HG03520 (cell line): Measurements from ENCODE around the gene PF4V1.

Experiments used
- ATAC-seq: cut with Tn5 transposase; IDR thresholded peaks from one replicate; pipeline ENCODE4 v1.9.1; 2021; ENCODE audit warnings: mild to moderate bottlenecking, moderate library complexity; ENCODE audit not compliant: unreplicated experiment

The PF4V1 gene

DNA sequence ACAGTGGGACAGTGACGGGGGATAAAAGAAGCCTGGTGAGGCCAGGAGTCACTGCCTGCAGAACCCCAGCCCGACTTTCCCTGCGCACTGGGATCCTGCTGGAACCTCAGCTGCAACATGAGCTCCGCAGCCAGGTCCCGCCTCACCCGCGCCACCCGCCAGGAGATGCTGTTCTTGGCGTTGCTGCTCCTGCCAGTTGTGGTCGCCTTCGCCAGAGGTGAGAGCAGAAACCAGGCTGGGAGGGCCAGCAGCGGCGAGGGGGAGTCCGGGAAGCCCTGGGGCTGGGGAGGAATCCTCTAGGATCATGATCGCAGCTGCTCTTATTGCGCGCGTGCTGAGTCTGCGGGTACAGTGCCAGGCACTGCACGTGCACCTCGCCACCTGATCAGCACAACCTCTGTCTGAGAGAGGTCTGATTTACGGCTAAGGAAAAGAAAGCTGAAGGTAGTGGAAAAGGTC is at the start of gene PF4V1:
Gene PF4V1 (plus strand): TSS at position 51 of the 459 bp plus-strand sequence. CDS start 67 bp downstream, at position 118.
- no peak for ATAC-seq

DNA sequence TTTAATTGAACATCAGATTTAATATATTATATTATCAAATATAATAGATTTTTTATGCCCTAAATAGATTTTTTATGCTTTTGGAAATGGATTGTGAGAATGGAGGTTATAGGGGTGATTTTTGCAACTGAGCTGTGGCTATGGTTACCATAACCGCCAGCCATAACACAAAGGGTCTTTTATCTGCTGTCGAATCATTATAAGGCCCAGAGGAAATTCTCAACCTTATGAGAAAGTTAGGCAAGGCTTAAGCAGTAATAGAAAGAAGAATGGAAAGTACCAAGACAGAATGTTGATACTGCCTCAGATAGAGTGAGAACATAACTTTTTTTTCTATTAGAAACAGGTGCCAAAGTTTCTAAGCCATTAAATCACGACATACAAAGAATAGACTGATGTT is 42.9 kb upstream of the PF4V1 start:
- ATAC-seq: no peak

GRCh38 chr4:73811841-73812240 is 41.3 kb upstream of the PF4V1 start:
- ATAC-seq: no peak

DNA sequence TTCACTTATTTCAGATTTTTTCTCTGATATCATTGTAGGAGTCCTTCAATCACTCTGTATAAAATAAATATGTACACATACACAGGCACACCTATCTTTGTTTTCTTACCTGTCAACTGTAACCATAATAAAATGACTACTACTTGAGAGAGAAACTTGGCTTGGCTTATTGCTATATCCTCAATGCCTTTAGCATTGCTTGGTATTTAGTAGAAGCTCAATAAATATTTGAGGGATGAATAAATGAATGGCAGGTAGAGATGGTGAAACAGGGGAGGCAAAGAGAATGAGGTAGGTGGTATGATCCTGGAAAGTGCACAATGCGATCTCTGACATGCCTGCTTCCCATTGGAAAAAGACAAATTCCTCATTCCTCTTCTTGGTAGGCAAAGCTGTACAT is 38.4 kb upstream of the PF4V1 start:
- no peak for ATAC-seq

DNA sequence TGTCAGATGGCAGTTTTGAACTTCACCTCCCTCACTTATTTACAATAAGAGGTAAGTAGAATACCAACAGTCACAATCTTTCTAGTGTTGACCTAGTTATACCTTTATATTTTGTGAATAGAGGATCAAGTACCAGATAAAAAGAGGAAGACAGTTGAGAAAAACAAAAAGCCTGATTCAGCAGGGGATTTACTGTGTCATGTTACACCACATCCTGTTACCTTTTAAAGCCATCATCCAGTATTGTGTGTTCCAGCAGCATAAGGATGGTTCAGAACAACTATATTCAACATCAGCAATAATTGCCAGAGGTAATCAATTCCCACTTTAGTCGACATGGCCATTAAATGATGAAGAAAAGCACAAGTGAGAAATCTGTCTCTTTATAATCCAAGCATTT is 38.0 kb upstream of the PF4V1 start:
- no peak for ATAC-seq

- no peak for ATAC-seq
Measured at GRCh38 chr4:73816814-73817213, 36.3 kb upstream of the PF4V1 start.

DNA sequence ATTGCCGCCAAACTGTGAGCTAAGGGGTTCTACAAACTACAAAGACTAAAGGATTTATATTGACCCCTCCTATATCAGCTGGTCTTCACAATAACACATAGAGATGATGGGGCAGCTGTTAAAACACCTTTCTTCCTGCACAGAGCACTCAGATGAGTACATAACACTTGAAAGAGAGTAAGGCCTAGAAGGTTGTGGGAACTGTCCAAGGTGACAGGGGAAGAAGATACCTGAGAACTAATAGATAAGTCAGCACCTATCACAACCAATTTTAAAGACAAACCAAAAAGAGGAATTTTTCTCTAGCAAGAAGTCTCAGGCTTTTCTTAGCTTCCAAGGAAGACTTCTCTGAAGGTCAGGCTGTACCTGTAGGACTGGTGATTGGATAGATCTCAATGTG is 35.8 kb upstream of the PF4V1 start:
- ATAC-seq: no peak

DNA sequence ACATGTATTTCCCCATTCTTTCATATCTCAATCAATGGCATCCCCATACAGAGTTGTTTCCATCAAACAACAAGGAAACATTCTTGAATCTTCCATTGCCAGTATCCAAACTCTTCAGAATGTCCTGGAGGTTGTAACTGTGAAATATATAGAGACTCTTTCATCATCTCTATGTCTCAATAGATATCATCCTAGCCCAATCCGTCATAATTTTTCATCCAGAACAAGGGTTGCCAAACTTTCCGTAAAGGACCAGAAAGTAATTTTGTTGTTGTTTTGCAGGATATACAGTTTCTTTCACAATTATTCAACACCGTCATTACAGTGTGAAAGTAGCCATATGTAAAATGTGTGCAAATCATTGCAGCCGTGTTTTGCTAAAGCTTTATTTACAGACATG is 31.8 kb upstream of the PF4V1 start:
- no peak for ATAC-seq

- ATAC-seq: no peak
Measured at GRCh38 chr4:73822389-73822788, 30.7 kb upstream of the PF4V1 start.

- no peak for ATAC-seq
Measured at GRCh38 chr4:73822812-73823504, 30.1 kb upstream of the PF4V1 start.

GRCh38 chr4:73823760-73824159 is 29.3 kb upstream of the PF4V1 start:
- ATAC-seq: no peak

DNA sequence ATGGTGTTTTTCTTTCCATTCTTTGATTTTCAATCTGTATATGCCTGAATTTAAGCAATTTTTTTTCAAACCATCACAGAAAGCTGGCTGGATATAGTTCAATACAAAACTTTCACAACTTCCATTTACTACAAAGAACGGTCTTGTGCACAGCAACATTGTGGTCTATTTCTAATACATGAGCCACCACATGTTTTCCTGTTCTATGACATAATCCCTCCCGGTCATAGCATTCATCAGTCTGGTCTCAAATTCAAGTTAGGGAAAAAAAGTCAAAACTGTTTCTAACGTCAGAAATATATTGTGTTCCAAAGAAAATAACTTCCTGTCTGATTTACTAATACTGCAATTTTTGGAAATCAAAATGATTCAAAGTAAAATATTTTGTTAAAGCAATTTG is 24.1 kb upstream of the PF4V1 start:
- ATAC-seq: no peak

DNA sequence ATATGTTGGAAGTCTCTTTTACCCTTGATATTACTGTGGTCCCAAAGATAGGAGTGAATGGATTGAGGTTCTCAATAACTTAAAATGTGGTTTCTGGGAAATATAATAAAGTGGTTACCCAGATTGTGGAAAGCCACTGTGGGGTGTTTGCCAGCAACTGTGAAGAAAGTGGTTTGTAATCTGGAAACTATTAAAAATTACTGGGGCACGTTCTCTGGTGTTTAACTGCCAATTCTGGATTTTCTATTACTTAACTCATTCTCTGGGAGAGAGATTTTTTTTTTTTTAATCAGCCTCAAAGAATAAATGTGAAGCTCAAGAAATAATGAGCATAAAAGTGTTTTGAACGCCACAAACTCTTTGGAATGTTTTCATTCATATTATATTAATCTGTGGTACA is 21.5 kb upstream of the PF4V1 start:
- ATAC-seq: no peak

- ATAC-seq: no peak
Measured at GRCh38 chr4:73832651-73833237, 20.4 kb upstream of the PF4V1 start.

DNA sequence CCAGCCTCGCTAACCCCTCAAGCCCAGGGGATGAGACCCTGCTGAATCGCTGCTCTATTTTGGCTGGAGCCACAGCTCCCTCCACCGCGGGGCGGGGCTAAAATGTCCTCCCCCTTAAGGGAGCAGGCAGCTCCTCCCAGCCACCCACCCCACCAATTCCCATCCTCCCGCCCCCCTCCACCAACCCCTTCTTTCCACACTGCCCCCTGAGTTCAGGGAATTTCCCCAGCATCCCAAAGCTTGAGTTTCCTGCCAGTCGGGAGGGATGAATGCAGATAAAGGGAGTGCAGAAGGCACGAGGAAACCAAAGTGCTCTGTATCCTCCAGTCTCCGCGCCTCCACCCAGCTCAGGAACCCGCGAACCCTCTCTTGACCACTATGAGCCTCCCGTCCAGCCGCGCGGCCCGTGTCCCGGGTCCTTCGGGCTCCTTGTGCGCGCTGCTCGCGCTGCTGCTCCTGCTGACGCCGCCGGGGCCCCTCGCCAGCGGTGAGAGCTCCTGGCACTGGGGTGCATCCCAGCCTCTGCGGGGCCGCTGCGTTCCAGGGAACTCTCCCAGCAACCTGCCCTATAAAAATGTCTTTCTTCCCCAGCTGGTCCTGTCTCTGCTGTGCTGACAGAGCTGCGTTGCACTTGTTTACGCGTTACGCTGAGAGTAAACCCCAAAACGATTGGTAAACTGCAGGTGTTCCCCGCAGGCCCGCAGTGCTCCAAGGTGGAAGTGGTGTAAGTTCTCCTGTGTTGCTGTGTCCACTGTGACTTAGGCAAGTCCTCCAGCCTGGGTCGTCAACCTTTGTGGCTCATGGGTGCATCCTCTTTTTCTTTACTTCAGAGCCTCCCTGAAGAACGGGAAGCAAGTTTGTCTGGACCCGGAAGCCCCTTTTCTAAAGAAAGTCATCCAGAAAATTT is 16.5 kb upstream of the PF4V1 start, which contains the start of gene CXCL6:
Gene CXCL6 (plus strand): TSS at position 306 of the 907 bp plus-strand sequence. CDS start 73 bp downstream, at position 379.
- ATAC-seq: no peak

GRCh38 chr4:73839071-73839470 is 14.0 kb upstream of the PF4V1 start:
- ATAC-seq: no peak

DNA sequence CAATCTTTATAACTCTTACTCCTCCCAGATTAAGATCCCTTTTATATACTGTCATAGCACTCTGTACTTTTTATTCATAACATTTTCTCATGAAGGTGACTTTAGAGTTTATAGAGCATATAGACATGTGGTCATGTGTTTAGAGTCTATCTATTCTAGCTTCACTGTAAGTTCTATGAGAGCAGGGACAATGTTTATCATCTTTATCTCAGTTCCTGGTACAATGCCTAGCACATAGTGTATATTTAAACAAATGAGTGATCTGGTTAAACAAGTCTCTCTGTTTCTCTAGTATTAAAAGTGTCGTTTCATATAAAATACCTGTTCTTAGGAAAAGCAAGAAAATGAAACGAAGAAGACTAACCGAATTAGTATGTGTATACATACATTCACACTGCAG is 13.4 kb upstream of the PF4V1 start:
- no peak for ATAC-seq

- ATAC-seq: no peak
Measured at GRCh38 chr4:73841243-73841925, 11.7 kb upstream of the PF4V1 start.

- ATAC-seq: no peak
Measured at GRCh38 chr4:73842696-73843095, 10.4 kb upstream of the PF4V1 start.

DNA sequence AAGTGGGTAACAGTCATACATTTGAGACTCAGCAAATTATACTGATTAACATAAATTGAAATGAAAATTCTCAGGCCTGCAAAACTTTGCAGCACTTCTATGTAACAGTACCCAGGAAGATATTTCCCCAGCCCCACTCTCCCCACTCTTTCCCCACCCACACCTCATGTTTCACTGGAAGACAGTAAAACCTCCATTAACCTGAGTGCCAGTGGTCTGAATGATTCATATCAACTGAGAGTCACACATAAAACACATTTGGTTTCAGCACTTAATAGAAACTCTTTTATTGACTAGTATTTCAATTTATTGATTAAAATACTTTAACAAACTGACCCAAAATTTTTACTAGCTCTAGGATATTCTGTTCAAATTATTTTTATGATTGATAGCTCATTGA is 9.7 kb upstream of the PF4V1 start:
- no peak for ATAC-seq

DNA sequence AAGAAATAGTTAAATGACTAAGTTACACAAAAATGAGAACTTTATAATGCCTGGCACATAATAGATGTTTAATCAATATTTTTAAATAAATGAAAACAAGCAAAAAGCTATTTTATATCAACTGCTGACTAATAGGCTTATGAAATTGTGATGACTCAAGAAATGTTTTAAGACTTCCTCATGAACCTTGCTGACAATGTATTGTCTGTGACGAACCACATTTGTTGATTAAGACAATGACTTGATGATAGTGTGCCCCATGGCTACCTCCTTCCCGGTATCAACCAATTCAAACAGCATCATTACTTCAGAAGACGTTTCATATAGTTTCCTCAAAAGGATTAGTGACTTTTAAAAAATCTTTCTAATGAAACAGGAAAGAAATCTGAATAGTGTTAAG is 8.8 kb upstream of the PF4V1 start:
- ATAC-seq: no peak
